ENCODE results near the gene NRF1.

GRCh38 chr7:129757991-129758390 lies 146.5 kb downstream of the NRF1 start:
- TF ChIP-seq PHF21A (CRISPR knock-in tag; IDR thresholded peaks at IDR 0.05) (no peak), SP2 (CRISPR knock-in tag; IDR thresholded peaks at IDR 0.05) (no peak), CTCF (CRISPR knock-in tag; IDR thresholded peaks at IDR 0.05) (no peak), ZNF547 (CRISPR knock-in tag; IDR thresholded peaks at IDR 0.05) (no peak), TCF7 (IDR thresholded peaks at IDR 0.05; ENCODE audit: low read depth) (no peak), ZNF33A (CRISPR knock-in tag; IDR thresholded peaks at IDR 0.05; ENCODE audit: borderline replicate concordance) (no peak), ZNF317 (CRISPR knock-in tag; IDR thresholded peaks at IDR 0.05) (no peak), ZBTB46 (CRISPR knock-in tag; IDR thresholded peaks at IDR 0.05; ENCODE audit: borderline replicate concordance) (no peak), POLR2A (IDR thresholded peaks at IDR 0.05; ENCODE audit: insufficient read depth in 1 of 2, low read depth in 2 of 2, low read length in 2 of 2) (no peak)
- TF ChIP-seq, protein P1, sequence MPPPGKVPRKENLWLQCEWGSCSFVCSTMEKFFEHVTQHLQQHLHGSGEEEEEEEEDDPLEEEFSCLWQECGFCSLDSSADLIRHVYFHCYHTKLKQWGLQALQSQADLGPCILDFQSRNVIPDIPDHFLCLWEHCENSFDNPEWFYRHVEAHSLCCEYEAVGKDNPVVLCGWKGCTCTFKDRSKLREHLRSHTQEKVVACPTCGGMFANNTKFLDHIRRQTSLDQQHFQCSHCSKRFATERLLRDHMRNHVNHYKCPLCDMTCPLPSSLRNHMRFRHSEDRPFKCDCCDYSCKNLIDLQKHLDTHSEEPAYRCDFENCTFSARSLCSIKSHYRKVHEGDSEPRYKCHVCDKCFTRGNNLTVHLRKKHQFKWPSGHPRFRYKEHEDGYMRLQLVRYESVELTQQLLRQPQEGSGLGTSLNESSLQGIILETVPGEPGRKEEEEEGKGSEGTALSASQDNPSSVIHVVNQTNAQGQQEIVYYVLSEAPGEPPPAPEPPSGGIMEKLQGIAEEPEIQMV (CRISPR knock-in tag; IDR thresholded peaks at IDR 0.05; ENCODE audit: low read depth), result no peak
- TF ChIP-seq, protein P2, sequence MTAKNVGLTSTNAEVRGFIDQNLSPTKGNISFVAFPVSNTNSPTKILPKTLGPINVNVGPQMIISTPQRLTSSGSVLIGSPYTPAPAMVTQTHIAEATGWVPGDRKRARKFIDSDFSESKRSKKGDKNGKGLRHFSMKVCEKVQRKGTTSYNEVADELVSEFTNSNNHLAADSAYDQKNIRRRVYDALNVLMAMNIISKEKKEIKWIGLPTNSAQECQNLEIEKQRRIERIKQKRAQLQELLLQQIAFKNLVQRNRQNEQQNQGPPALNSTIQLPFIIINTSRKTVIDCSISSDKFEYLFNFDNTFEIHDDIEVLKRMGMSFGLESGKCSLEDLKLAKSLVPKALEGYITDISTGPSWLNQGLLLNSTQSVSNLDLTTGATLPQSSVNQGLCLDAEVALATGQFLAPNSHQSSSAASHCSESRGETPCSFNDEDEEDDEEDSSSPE (CRISPR knock-in tag; IDR thresholded peaks at IDR 0.05), result no peak
